Measurements from ENCODE around the gene SLC24A4. TPM values are rescaled to one million over a fixed set of nuclear protein-coding genes. Genes with fewer than 3 reads are reported as not detected.

SLC24A4 gene
- total and polyA plus RNA-seq, 2 of the 4 experiments (the other 2 are of a cell fraction), result not detected

- Histone ChIP-seq H2BK5ac (ENCODE audit: low read depth, low read length, poor library complexity, severe bottlenecking) (peak overlapping the region; percentile 91), H4K91ac (ENCODE audit: insufficient read depth, low read depth, low read length) (peak overlapping the region; percentile 94), H3K56ac (ENCODE audit: extremely low read depth, insufficient read depth, low read length) (peak overlapping the region; percentile 93; the same call in 1 of the 2 replicates), H3K4ac (ENCODE audit: low read depth, low read length) (peak overlapping the region; percentile 84), H2AFZ (replicated peaks; ENCODE audit: low read length, poor library complexity) (peak overlapping the region; percentile 77), H2BK120ac (ENCODE audit: low read depth, low read length) (peak overlapping the region; percentile 89), H2AK9ac (replicated peaks; ENCODE audit: low read depth, low read length, poor library complexity) (peak overlapping the region; percentile 91), H3K18ac (ENCODE audit: low read depth, low read length) (peak overlapping the region; percentile 43), H3K79me1 (ENCODE audit: low read depth in 1 of 2, low read length in 2 of 2) (peaks cover 33 to 74% of the 10 kb centered on the region in 2 experiments), H2BK15ac (ENCODE audit: low read depth, low read length) (peak overlapping the region; percentile 68; the same call in 2 of the 3 replicates), H4K20me1 (ENCODE audit: insufficient read depth, low read length) (peaks cover 15% of the 10 kb centered on the region), H3K14ac (replicated peaks; ENCODE audit: low read depth, low read length) (peak overlapping the region; percentile 61), H4K5ac (ENCODE audit: low read depth, low read length) (peak overlapping the region; percentile 31), H2BK20ac (ENCODE audit: low read depth, low read length) (peak overlapping the region; percentile 77), H3K4me2 (ENCODE audit: low read depth, low read length) (peak overlapping the region; percentile 16; the same call in 1 of the 2 replicates), H3K4me1 (ENCODE audit: control insufficient read depth, insufficient read depth, low read length) (peaks cover 17% of the 10 kb centered on the region), H3K4me3 (ENCODE audit: insufficient read depth, low read depth, low read length) (no peak overlapping the region), H3K23ac (ENCODE audit: low read depth, low read length) (peak overlapping the region; percentile 55), H4K8ac (ENCODE audit: low read depth in 2 of 2, low read length in 2 of 2) (peak overlapping the region; percentile 58 to 74), H3K9me3 (ENCODE audit: control insufficient read depth, insufficient read depth, low read length) (no peaks in the 10 kb centered on the region), H3K27ac (ENCODE audit: insufficient read depth, low read length) (peak overlapping the region; percentile 80), H3K9ac (ENCODE audit: low read depth, low read length) (peak overlapping the region; percentile 32), H3K36me3 (ENCODE audit: control insufficient read depth, insufficient read depth, low read length) (no peaks in the 10 kb centered on the region), H2AK5ac (ENCODE audit: low read depth, low read length) (peak overlapping the region; percentile 97), H3K27me3 (ENCODE audit: control insufficient read depth, insufficient read depth, low read length) (no peaks in the 10 kb centered on the region), H3K9me1 (ENCODE audit: insufficient read depth, low read length) (peaks cover 20% of the 10 kb centered on the region)
- TF ChIP-seq POLR2A (IDR thresholded peaks at IDR 0.05; ENCODE audit: low read depth, low read length) (no peak), CEBPB (IDR thresholded peaks at IDR 0.05; ENCODE audit: low read depth, low read length) (no peak), MAFK (IDR thresholded peaks at IDR 0.05; ENCODE audit: low read depth, low read length) (no peak), FOS (IDR thresholded peaks at IDR 0.05; ENCODE audit: low read depth, low read length) (no peak), BHLHE40 (IDR thresholded peaks at IDR 0.05; ENCODE audit: low read depth, low read length) (no peak), MXI1 (IDR thresholded peaks at IDR 0.05; ENCODE audit: borderline replicate concordance, low read depth, low read length) (no peak), RFX5 (IDR thresholded peaks at IDR 0.05; ENCODE audit: low read depth, low read length) (no peak), RAD21 (IDR thresholded peaks at IDR 0.05; ENCODE audit: low read length) (no peak), CHD1 (IDR thresholded peaks at IDR 0.05; ENCODE audit: low read depth, low read length) (no peak), USF2 (IDR thresholded peaks at IDR 0.05; ENCODE audit: low read depth, low read length) (no peak), SMC3 (IDR thresholded peaks at IDR 0.05; ENCODE audit: low read depth, low read length) (no peak), RCOR1 (IDR thresholded peaks at IDR 0.05; ENCODE audit: insufficient replicate concordance, low read length) (no peak), CTCF (conservative IDR thresholded peaks at IDR 0.05; ENCODE audit: low read depth, low read length) (no peak), ELK1 (IDR thresholded peaks at IDR 0.05; ENCODE audit: borderline replicate concordance, low read depth, low read length) (no peak), NFE2L2 (IDR thresholded peaks at IDR 0.05; ENCODE audit: low read depth, low read length) (no peak), MAZ (IDR thresholded peaks at IDR 0.05; ENCODE audit: borderline replicate concordance, low read depth, low read length) (no peak)
- 59% methylated on average over 6 of the region's 12 CpGs; no CpG with 5 or more reads in 1 of the 2 experiments for WGBS, 2 experiments (ENCODE audit: extremely low coverage in 2 of 2, insufficient read length in 1 of 2)
- no peak; the same call in 1 of the 2 replicates for ATAC-seq (ENCODE audit: low read depth)
- BruUV-seq (replicated peaks), result no TSS peak
- intact Hi-C loops (cut with micrococcal nuclease), result loop anchor here (1.0 to 5.0 kb wide), 4 partner anchors 39 to 146 kb away; no protein-coding TSS in a partner anchor
- dilution Hi-C loops (cut with HindIII; ENCODE audit: low sequenced_read_pairs, unreplicated experiment), result no loop called here
- ChIA-PET POLR2A (ENCODE audit: unreplicated experiment) (no interaction called here), CTCF (no interaction called here)
- in situ Hi-C loops (cut with MboI; ENCODE audit: low sequenced_read_pairs), result no loop called here
- DNase-seq, result peak; percentile 56
These were observed 216.9 kb downstream of the SLC24A4 start for GRCh38 chr14:92539875-92540274.

Data from IMR-90 (cell line).